Neural progenitor cell (in vitro differentiated cells): ENCODE data around the gene POFUT1. TPM values are rescaled to one million over a fixed set of nuclear protein-coding genes. Genes with fewer than 3 reads are reported as not detected.

Experiments used
- DNase-seq: peaks from one replicate; pipeline ENCODE4 v3.0.0-alpha.2; 2016; ENCODE audit warnings: low spot score
- H2AFZ ChIP-seq: fragments of 200-600 bp; sonication (generic); replicated peaks from 2 replicates; pipeline ENCODE4 v1.6.1; 2016; ENCODE audit warnings: antibody characterized with exemption
- H3F3A ChIP-seq: fragments of 200-600 bp; sonication (generic); 2 replicates; pipeline ENCODE4 v1.6.1; 2016; ENCODE audit warnings: antibody characterized with exemption, low read depth
- H3K27ac ChIP-seq: fragments of 200-600 bp; sonication (generic); 2 replicates; pipeline ENCODE4 v1.5.1; 2016; ENCODE audit warnings: mild to moderate bottlenecking
- H3K27me3 ChIP-seq: fragments of 200-600 bp; sonication (generic); 2 replicates; pipeline ENCODE4 v1.6.1; 2016; ENCODE audit warnings: mild to moderate bottlenecking, moderate library complexity
- H3K36me3 ChIP-seq: fragments of 200-600 bp; sonication (generic); 2 replicates; pipeline ENCODE4 v1.5.1; 2016
- H3K4me1 ChIP-seq: fragments of 200-600 bp; sonication (generic); 2 replicates; pipeline ENCODE4 v1.6.1; 2016; ENCODE audit warnings: mixed run types
- H3K4me2 ChIP-seq: fragments of 200-600 bp; sonication (generic); 2 replicates; pipeline ENCODE4 v1.6.1; 2016
- H3K4me3 ChIP-seq: fragments of 200-600 bp; sonication (generic); 2 replicates; pipeline ENCODE4 v1.5.1; 2016
- H3K79me2 ChIP-seq: fragments of 200-600 bp; sonication (generic); 2 replicates; pipeline ENCODE4 v1.6.1; 2016; ENCODE audit warnings: low read depth
- H3K9ac ChIP-seq: fragments of 200-600 bp; sonication (generic); 2 replicates; pipeline ENCODE4 v1.6.1; 2016
- H3K9me3 ChIP-seq: fragments of 200-600 bp; sonication (generic); 2 replicates; pipeline ENCODE4 v1.5.1; 2016; ENCODE audit warnings: low read depth
- H4K20me1 ChIP-seq: fragments of 200-600 bp; sonication (generic); 2 replicates; pipeline ENCODE4 v1.6.1; 2016; ENCODE audit warnings: low read depth
- H3K27ac Mint-ChIP-seq: 3 replicates; pipeline ENCODE4 v1.8.0; 2021; ENCODE audit warnings: mixed read lengths
- H3K27me3 Mint-ChIP-seq: 2 replicates; pipeline ENCODE4 v1.8.0; 2022; ENCODE audit warnings: low read depth, mild to moderate bottlenecking, inconsistent platforms, moderate library complexity, mixed read lengths; ENCODE audit not compliant: insufficient read depth
- H3K36me3 Mint-ChIP-seq: 3 replicates; pipeline ENCODE4 v1.8.0; 2021; ENCODE audit warnings: mixed read lengths
- H3K4me1 Mint-ChIP-seq: 3 replicates; pipeline ENCODE4 v1.8.0; 2021; ENCODE audit warnings: mixed read lengths
- H3K4me3 Mint-ChIP-seq: 3 replicates; pipeline ENCODE4 v1.8.0; 2021; ENCODE audit warnings: mild to moderate bottlenecking, moderate library complexity, mixed read lengths
- H3K9me3 Mint-ChIP-seq: 3 replicates; pipeline ENCODE4 v1.8.0; 2020; ENCODE audit warnings: mixed read lengths
- CTCF ChIP-seq: fragments of 200-600 bp; sonication (generic); IDR thresholded peaks from 2 replicates; pipeline ENCODE4 v1.5.1; 2017; ENCODE audit warnings: antibody characterized with exemption, mild to moderate bottlenecking
- EZH2 ChIP-seq: fragments of 200-600 bp; sonication (generic); IDR thresholded peaks from 2 replicates; pipeline ENCODE4 v1.6.1; 2017; ENCODE audit warnings: antibody characterized with exemption, mild to moderate bottlenecking, moderate library complexity
- EZH2phosphoT487 ChIP-seq: fragments of 200-600 bp; sonication (generic); IDR thresholded peaks from 2 replicates; pipeline ENCODE4 v1.6.1; 2017; ENCODE audit warnings: antibody characterized with exemption
- total RNA-seq: library from RNA; depleted of rRNA; stranded (reverse); fragments of >200 nt; gene quantifications from 2 replicates; pipeline ENCODE4 v1.2.3, GENCODE V29; 2015; ENCODE audit warnings: low replicate concordance

The POFUT1 gene
- total RNA-seq, 1 donor from 2014 or later = 22.3 TPM

- H3F3A ChIP-seq = peaks cover 9% of the 10 kb centered on the region
- no peaks in the 10 kb centered on the region for H3K36me3 ChIP-seq
- H3K27me3 Mint-ChIP-seq = peaks cover 2% of the 10 kb centered on the region
- no peak overlapping the region for H3K27ac ChIP-seq
- no peaks in the 10 kb centered on the region for H4K20me1 ChIP-seq
- H3K27me3 ChIP-seq = no peaks in the 10 kb centered on the region
- H3K4me3 Mint-ChIP-seq = no peak overlapping the region
- DNase-seq = no peak
- H3K36me3 Mint-ChIP-seq = peaks cover 17% of the 10 kb centered on the region
- no peak for TF ChIP-seq CTCF
- TF ChIP-seq EZH2 = no peak
- no peak for TF ChIP-seq EZH2phosphoT487
- H3K4me2 ChIP-seq = no peak overlapping the region
- peaks cover 13% of the 10 kb centered on the region for H3K4me1 ChIP-seq
- H3K4me1 Mint-ChIP-seq = peaks cover 6% of the 10 kb centered on the region
- H3K4me3 ChIP-seq = no peak overlapping the region
- no peaks in the 10 kb centered on the region for H3K9me3 Mint-ChIP-seq
- no peaks in the 10 kb centered on the region for H3K79me2 ChIP-seq
- no peaks in the 10 kb centered on the region for H3K9me3 ChIP-seq
- H3K27ac Mint-ChIP-seq = no peak overlapping the region
- no peak overlapping the region for H2AFZ ChIP-seq
- H3K9ac ChIP-seq = no peak overlapping the region
Observed at GRCh38 chr20:32236048-32236533, 28.4 kb downstream of the POFUT1 start.

GRCh38 chr20:32236819-32237218 is 29.1 kb downstream of the POFUT1 start:
- H3K9ac ChIP-seq = no peak overlapping the region
- Mint-ChIP-seq H3K9me3 (no peaks in the 10 kb centered on the region), H3K36me3 (peaks cover 10% of the 10 kb centered on the region), H3K4me1 (peaks cover 6% of the 10 kb centered on the region), H3K27me3 (peaks cover 2% of the 10 kb centered on the region), H3K27ac (no peak overlapping the region), H3K4me3 (no peak overlapping the region)
- H3K36me3 ChIP-seq = no peaks in the 10 kb centered on the region
- TF ChIP-seq CTCF = no peak
- no peak for TF ChIP-seq EZH2
- TF ChIP-seq EZH2phosphoT487 = no peak
- no peaks in the 10 kb centered on the region for H3K79me2 ChIP-seq
- H3K4me3 ChIP-seq = no peak overlapping the region
- no peak overlapping the region for H2AFZ ChIP-seq
- no peak overlapping the region for H3K27ac ChIP-seq
- no peaks in the 10 kb centered on the region for H4K20me1 ChIP-seq
- no peaks in the 10 kb centered on the region for H3K27me3 ChIP-seq
- H3K9me3 ChIP-seq = no peaks in the 10 kb centered on the region
- DNase-seq = no peak
- H3K4me2 ChIP-seq = no peak overlapping the region
- H3K4me1 ChIP-seq = peaks cover 13% of the 10 kb centered on the region
- H3F3A ChIP-seq = peaks cover 12% of the 10 kb centered on the region

GRCh38 chr20:32237419-32237818 is 29.7 kb downstream of the POFUT1 start:
- Mint-ChIP-seq H3K9me3 (no peaks in the 10 kb centered on the region), H3K27ac (no peak overlapping the region), H3K27me3 (peaks cover 2% of the 10 kb centered on the region), H3K4me3 (no peak overlapping the region), H3K36me3 (peaks cover 10% of the 10 kb centered on the region), H3K4me1 (peaks cover 6% of the 10 kb centered on the region)
- Histone ChIP-seq H3K9me3 (no peaks in the 10 kb centered on the region), H3K9ac (no peak overlapping the region), H3F3A (peaks cover 12% of the 10 kb centered on the region), H3K27ac (no peak overlapping the region), H3K27me3 (no peaks in the 10 kb centered on the region), H3K4me2 (no peak overlapping the region), H4K20me1 (no peaks in the 10 kb centered on the region), H3K79me2 (no peaks in the 10 kb centered on the region), H3K36me3 (no peaks in the 10 kb centered on the region), H2AFZ (no peak overlapping the region), H3K4me3 (no peak overlapping the region), H3K4me1 (peaks cover 13% of the 10 kb centered on the region)
- TF ChIP-seq EZH2 (no peak), EZH2phosphoT487 (no peak), CTCF (no peak)
- DNase-seq = no peak
